IMR-90 (cell line): Measurements from ENCODE around the gene PRKCH. TPM values are rescaled to one million over a fixed set of nuclear protein-coding genes. Genes with fewer than 3 reads are reported as not detected.

ENCODE experiments used
- ATAC-seq: fragments of 200-7000 bp; cut with Tn5 transposase; 2 replicates; pipeline ENCODE4 v1.9.1; 2020; ENCODE audit warnings: low read depth, mild to moderate bottlenecking, moderate library complexity
- BruUV-seq: library from RNA; stranded (reverse); fragments of 400-500 nt; replicated peaks from 2 replicates; lab custom pipeline; 2021; lab: Mats Ljungman, UMichigan
- CTCF ChIA-PET: fragments of 300-600 bp; formaldehyde crosslinking; extraction: SDS; loops from one replicate; lab custom pipeline; 2021; ENCODE audit warnings: antibody characterized with exemption; lab: Yijun Ruan, JAX
- POLR2A ChIA-PET: fragments of 300-600 bp; sonication (Branson Sonifier 250); formaldehyde crosslinking; loops from one replicate; lab custom pipeline; 2022; ENCODE audit warnings: antibody characterized with exemption; ENCODE audit not compliant: unreplicated experiment; lab: Charles Lee
- DNase-seq: peaks from one replicate; pipeline ENCODE4 v3.0.0; 2013
- H2AFZ ChIP-seq: replicated peaks from 2 replicates; pipeline ENCODE3; 2013; ENCODE audit warnings: low read length, mild to moderate bottlenecking; ENCODE audit not compliant: poor library complexity
- H2AK5ac ChIP-seq: 2 replicates; pipeline ENCODE4 v1.6.1; 2013; ENCODE audit warnings: low read depth, low read length, inconsistent platforms
- H2AK9ac ChIP-seq: replicated peaks from 2 replicates; pipeline ENCODE3; 2013; ENCODE audit warnings: mild to moderate bottlenecking, low read depth, low read length, moderate library complexity; ENCODE audit not compliant: poor library complexity
- H2BK120ac ChIP-seq: 2 replicates; pipeline ENCODE4 v1.6.1; 2013; ENCODE audit warnings: low read depth, low read length, inconsistent platforms
- H2BK15ac ChIP-seq: 3 replicates; pipeline ENCODE4 v1.6.1; 2013; ENCODE audit warnings: low read depth, low read length, inconsistent platforms
- H2BK20ac ChIP-seq: 2 replicates; pipeline ENCODE4 v1.6.1; 2013; ENCODE audit warnings: low read depth, mild to moderate bottlenecking, inconsistent platforms, low read length, moderate library complexity
- H2BK5ac ChIP-seq: 2 replicates; pipeline ENCODE4 v1.6.1; 2013; ENCODE audit warnings: mild to moderate bottlenecking, low read depth, low read length, inconsistent platforms; ENCODE audit not compliant: poor library complexity, severe bottlenecking
- H3K14ac ChIP-seq: replicated peaks from 2 replicates; pipeline ENCODE4 v1.6.1; 2013; ENCODE audit warnings: low read depth, low read length, inconsistent platforms
- H3K18ac ChIP-seq: 2 replicates; pipeline ENCODE4 v1.6.1; 2013; ENCODE audit warnings: low read depth, low read length, control low read depth
- H3K23ac ChIP-seq: 2 replicates; pipeline ENCODE4 v1.6.1; 2013; ENCODE audit warnings: low read depth, low read length, inconsistent platforms
- H3K27ac ChIP-seq: 2 replicates; pipeline ENCODE4 v1.5.1; 2013; ENCODE audit warnings: mild to moderate bottlenecking, control low read depth, low read length; ENCODE audit not compliant: insufficient read depth
- H3K27me3 ChIP-seq: 2 replicates; pipeline ENCODE4 v1.6.1; 2013; ENCODE audit warnings: low read length; ENCODE audit not compliant: control insufficient read depth, insufficient read depth
- H3K36me3 ChIP-seq: 2 replicates; pipeline ENCODE4 v1.6.1; 2013; ENCODE audit warnings: low read length, mixed read lengths; ENCODE audit not compliant: control insufficient read depth, insufficient read depth
- H3K4ac ChIP-seq: 2 replicates; pipeline ENCODE4 v1.6.1; 2013; ENCODE audit warnings: low read depth, low read length, inconsistent platforms
- H3K4me1 ChIP-seq: 2 replicates; pipeline ENCODE4 v1.6.1; 2013; ENCODE audit warnings: low read length, mixed read lengths; ENCODE audit not compliant: control insufficient read depth, insufficient read depth
- H3K4me2 ChIP-seq: 2 replicates; pipeline ENCODE4 v1.6.1; 2013; ENCODE audit warnings: low read depth, mild to moderate bottlenecking, control low read depth, low read length, moderate library complexity
- H3K4me3 ChIP-seq: 2 replicates; pipeline ENCODE4 v1.5.1; 2013; ENCODE audit warnings: low read depth, mild to moderate bottlenecking, control low read depth, low read length, moderate library complexity; ENCODE audit not compliant: insufficient read depth
- H3K56ac ChIP-seq: 2 replicates; pipeline ENCODE4 v1.6.1; 2013; ENCODE audit warnings: low read length, inconsistent platforms; ENCODE audit not compliant: insufficient read depth; ENCODE audit errors: extremely low read depth
- H3K79me1 ChIP-seq, 2 experiments: 2 replicates each; pipeline ENCODE4 v1.6.1; 2013; ENCODE audit warnings: low read length in 2 of 2, inconsistent platforms in 1 of 2, low read depth in 1 of 2
- H3K9ac ChIP-seq: 2 replicates; pipeline ENCODE4 v1.6.1; 2013; ENCODE audit warnings: low read depth, low read length, control low read depth
- H3K9me1 ChIP-seq: 2 replicates; pipeline ENCODE4 v1.6.1; 2013; ENCODE audit warnings: low read length, inconsistent platforms; ENCODE audit not compliant: insufficient read depth
- H3K9me3 ChIP-seq: 2 replicates; pipeline ENCODE4 v1.6.1; 2013; ENCODE audit warnings: low read length; ENCODE audit not compliant: control insufficient read depth, insufficient read depth
- H4K20me1 ChIP-seq: 2 replicates; pipeline ENCODE4 v1.6.1; 2013; ENCODE audit warnings: low read length, inconsistent platforms; ENCODE audit not compliant: insufficient read depth
- H4K5ac ChIP-seq: 2 replicates; pipeline ENCODE4 v1.6.1; 2013; ENCODE audit warnings: mild to moderate bottlenecking, low read depth, low read length, control low read depth
- H4K8ac ChIP-seq, 2 experiments: 2 replicates each; pipeline ENCODE4 v1.6.1; 2013; ENCODE audit warnings: low read depth in 2 of 2, low read length in 2 of 2, control low read depth in 1 of 2, inconsistent platforms in 1 of 2
- H4K91ac ChIP-seq: 2 replicates; pipeline ENCODE4 v1.6.1; 2013; ENCODE audit warnings: low read depth, low read length, inconsistent platforms; ENCODE audit not compliant: insufficient read depth
- BHLHE40 ChIP-seq: fragments of 150-350 bp; IDR thresholded peaks from 2 replicates; pipeline ENCODE4 v1.6.1; 2016; ENCODE audit warnings: mild to moderate bottlenecking, low read depth, low read length
- CEBPB ChIP-seq: IDR thresholded peaks from 2 replicates; pipeline ENCODE4 v1.6.1; 2012; ENCODE audit warnings: low read depth, low read length, improper control_type of control experiment
- CHD1 ChIP-seq: IDR thresholded peaks from 2 replicates; pipeline ENCODE4 v1.6.1; 2012; ENCODE audit warnings: low read depth, low read length, improper control_type of control experiment
- FOS ChIP-seq: fragments of 150-350 bp; IDR thresholded peaks from 2 replicates; pipeline ENCODE4 v1.6.1; 2016; ENCODE audit warnings: low read depth, low read length
- MAFK ChIP-seq: IDR thresholded peaks from 2 replicates; pipeline ENCODE4 v1.6.1; 2012; ENCODE audit warnings: low read depth, low read length, improper control_type of control experiment
- MAZ ChIP-seq: IDR thresholded peaks from 2 replicates; pipeline ENCODE4 v1.6.1; 2012; ENCODE audit warnings: low read depth, mild to moderate bottlenecking, low read length, improper control_type of control experiment, moderate library complexity, borderline replicate concordance
- MXI1 ChIP-seq: IDR thresholded peaks from 2 replicates; pipeline ENCODE4 v1.6.1; 2012; ENCODE audit warnings: low read depth, mild to moderate bottlenecking, low read length, moderate library complexity, borderline replicate concordance
- NFE2L2 ChIP-seq: fragments of 150-350 bp; IDR thresholded peaks from 2 replicates; pipeline ENCODE4 v1.6.1; 2016; ENCODE audit warnings: low read depth, mild to moderate bottlenecking, low read length
- POLR2A ChIP-seq: IDR thresholded peaks from 2 replicates; pipeline ENCODE4 v1.6.1; 2012; ENCODE audit warnings: mild to moderate bottlenecking, low read depth, low read length
- RAD21 ChIP-seq: IDR thresholded peaks from 2 replicates; pipeline ENCODE4 v1.6.1; 2012; ENCODE audit warnings: low read length, improper control_type of control experiment
- RCOR1 ChIP-seq: IDR thresholded peaks from 2 replicates; pipeline ENCODE4 v1.6.1; 2012; ENCODE audit warnings: mild to moderate bottlenecking, low read length, improper control_type of control experiment; ENCODE audit not compliant: insufficient replicate concordance
- RFX5 ChIP-seq: IDR thresholded peaks from 2 replicates; pipeline ENCODE4 v1.8.0; 2012; ENCODE audit warnings: low read depth, mild to moderate bottlenecking, low read length, moderate library complexity
- SMC3 ChIP-seq: fragments of 150-350 bp; IDR thresholded peaks from 2 replicates; pipeline ENCODE4 v1.6.1; 2016; ENCODE audit warnings: low read depth, mild to moderate bottlenecking, antibody characterized with exemption, low read length, moderate library complexity
- WGBS, 2 experiments: methylation state at CpG; one replicate each; pipeline versions ENCODE4 v1.1.5 to v1.1.7; 2013; ENCODE audit warnings: missing lambda C conversion rate in 2 of 2; ENCODE audit not compliant: insufficient read length in 1 of 2; ENCODE audit errors: extremely low coverage in 2 of 2; 5-methylcytosine and 5-hydroxymethylcytosine counted together
- dilution Hi-C: fragments of 300-500 bp; cut with HindIII; formaldehyde crosslinking; loops from one replicate; pipeline ENCODE4 v1.14.3; 2018; ENCODE audit warnings: low sequenced_read_pairs; ENCODE audit not compliant: unreplicated experiment
- in situ Hi-C: fragments of 300-500 bp; cut with MboI; formaldehyde crosslinking; loops from 3 replicates; pipeline ENCODE4 v1.14.3; 2019; ENCODE audit warnings: low sequenced_read_pairs, inconsistent platforms, mixed read lengths
- intact Hi-C: fragments of 100-400 bp; cut with micrococcal nuclease; formaldehyde crosslinking; loops from 2 replicates; pipeline ENCODE4 v1.10.0; 2022
- polyA plus RNA-seq, 3 experiments: library from polyadenylated mRNA; depleted of rRNA; stranded (reverse); fragments of >200 nt; gene quantifications; 2 replicates each; pipeline ENCODE4 v1.2.3, GENCODE V29; 2012; ENCODE audit warnings: low replicate concordance in 1 of 3
- total RNA-seq: library from RNA; depleted of rRNA; stranded (reverse); fragments of >200 nt; gene quantifications from 2 replicates; pipeline ENCODE4 v1.2.3, GENCODE V29; 2012
- TF ChIP-seq, protein P1 (sequence below): fragments of 150-350 bp; IDR thresholded peaks from 2 replicates; pipeline ENCODE4 v1.6.1; 2016; ENCODE audit warnings: low read depth, mild to moderate bottlenecking, low read length, moderate library complexity, borderline replicate concordance
- TF ChIP-seq, protein P2 (sequence below): conservative IDR thresholded peaks from 2 replicates; pipeline ENCODE4 v1.5.1; 2012; ENCODE audit warnings: mild to moderate bottlenecking, low read depth, low read length, improper control_type of control experiment
- TF ChIP-seq, protein P3 (sequence below): fragments of 150-350 bp; IDR thresholded peaks from 2 replicates; pipeline ENCODE4 v1.6.1; 2017; ENCODE audit warnings: mild to moderate bottlenecking, antibody characterized with exemption, low read length, low read depth

PRKCH gene
- total and polyA plus RNA-seq, 2 of the 4 experiments (the other 2 are of a cell fraction) = 1.6 to 2.3 TPM

DNA sequence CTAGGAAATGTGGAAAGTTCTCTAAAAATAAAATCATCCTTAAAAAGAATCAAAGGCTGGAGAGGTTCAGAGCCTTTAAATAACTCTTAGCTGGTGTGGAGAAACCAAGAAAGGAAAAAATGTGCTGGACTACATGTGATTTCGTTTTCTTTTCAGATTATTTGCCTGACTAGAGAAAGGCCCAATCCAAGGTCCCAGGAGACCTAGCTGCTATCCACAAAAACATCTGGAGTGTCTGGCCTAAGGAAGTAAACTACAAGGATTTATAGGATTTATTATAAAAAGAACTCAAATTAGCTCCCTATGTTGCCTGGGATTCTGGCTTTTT lies 39.5 kb upstream of the PRKCH start:
- Histone ChIP-seq H3K36me3 (no peaks in the 10 kb centered on the region), H3K56ac (no peak overlapping the region), H3K9ac (no peak overlapping the region), H2AK9ac (no peak overlapping the region), H3K4me3 (no peak overlapping the region), H3K18ac (no peak overlapping the region), H2BK15ac (no peak overlapping the region), H3K23ac (no peak overlapping the region), H3K79me1 (no peaks in the 10 kb centered on the region), H3K4me1 (no peaks in the 10 kb centered on the region), H2BK5ac (no peak overlapping the region), H3K9me1 (no peaks in the 10 kb centered on the region), H3K4ac (no peak overlapping the region), H2BK120ac (no peak overlapping the region), H2AK5ac (no peak overlapping the region), H3K14ac (no peak overlapping the region), H4K5ac (no peak overlapping the region), H2BK20ac (no peak overlapping the region), H3K27ac (no peak overlapping the region), H4K8ac (no peak overlapping the region), H3K9me3 (peaks cover 8% of the 10 kb centered on the region; the same call in 1 of the 2 replicates), H3K4me2 (no peak overlapping the region), H4K91ac (no peak overlapping the region), H4K20me1 (no peaks in the 10 kb centered on the region), H2AFZ (no peak overlapping the region), H3K27me3 (peaks cover 25% of the 10 kb centered on the region)
- DNase-seq (no peak), ATAC-seq (no peak)
- in situ Hi-C loops = loop anchor here (10.0 kb wide), 1 partner anchor 937 kb away; no protein-coding TSS in a partner anchor
- no CpG with 5 or more reads among the region's 1 CpG for WGBS, 2 experiments
- CTCF ChIA-PET = interaction anchor here (0.6 to 0.9 kb wide), 4 partner anchors 12 to 1750 kb away, joined by 3 to 5 read pairs (median 4); no protein-coding TSS in a partner anchor
- TF ChIP-seq, protein P1, sequence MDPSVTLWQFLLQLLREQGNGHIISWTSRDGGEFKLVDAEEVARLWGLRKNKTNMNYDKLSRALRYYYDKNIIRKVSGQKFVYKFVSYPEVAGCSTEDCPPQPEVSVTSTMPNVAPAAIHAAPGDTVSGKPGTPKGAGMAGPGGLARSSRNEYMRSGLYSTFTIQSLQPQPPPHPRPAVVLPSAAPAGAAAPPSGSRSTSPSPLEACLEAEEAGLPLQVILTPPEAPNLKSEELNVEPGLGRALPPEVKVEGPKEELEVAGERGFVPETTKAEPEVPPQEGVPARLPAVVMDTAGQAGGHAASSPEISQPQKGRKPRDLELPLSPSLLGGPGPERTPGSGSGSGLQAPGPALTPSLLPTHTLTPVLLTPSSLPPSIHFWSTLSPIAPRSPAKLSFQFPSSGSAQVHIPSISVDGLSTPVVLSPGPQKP = no peak
- no peak for TF ChIP-seq RFX5
- no peak for TF ChIP-seq MAZ
- no peak for TF ChIP-seq BHLHE40
- no peak for TF ChIP-seq FOS
- TF ChIP-seq NFE2L2 = no peak
- TF ChIP-seq MAFK = no peak
- TF ChIP-seq RAD21 = no peak
- TF ChIP-seq SMC3 = no peak
- TF ChIP-seq POLR2A = no peak
- TF ChIP-seq RCOR1 = no peak
- TF ChIP-seq CHD1 = no peak
- TF ChIP-seq, protein P2, sequence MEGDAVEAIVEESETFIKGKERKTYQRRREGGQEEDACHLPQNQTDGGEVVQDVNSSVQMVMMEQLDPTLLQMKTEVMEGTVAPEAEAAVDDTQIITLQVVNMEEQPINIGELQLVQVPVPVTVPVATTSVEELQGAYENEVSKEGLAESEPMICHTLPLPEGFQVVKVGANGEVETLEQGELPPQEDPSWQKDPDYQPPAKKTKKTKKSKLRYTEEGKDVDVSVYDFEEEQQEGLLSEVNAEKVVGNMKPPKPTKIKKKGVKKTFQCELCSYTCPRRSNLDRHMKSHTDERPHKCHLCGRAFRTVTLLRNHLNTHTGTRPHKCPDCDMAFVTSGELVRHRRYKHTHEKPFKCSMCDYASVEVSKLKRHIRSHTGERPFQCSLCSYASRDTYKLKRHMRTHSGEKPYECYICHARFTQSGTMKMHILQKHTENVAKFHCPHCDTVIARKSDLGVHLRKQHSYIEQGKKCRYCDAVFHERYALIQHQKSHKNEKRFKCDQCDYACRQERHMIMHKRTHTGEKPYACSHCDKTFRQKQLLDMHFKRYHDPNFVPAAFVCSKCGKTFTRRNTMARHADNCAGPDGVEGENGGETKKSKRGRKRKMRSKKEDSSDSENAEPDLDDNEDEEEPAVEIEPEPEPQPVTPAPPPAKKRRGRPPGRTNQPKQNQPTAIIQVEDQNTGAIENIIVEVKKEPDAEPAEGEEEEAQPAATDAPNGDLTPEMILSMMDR = no peak
- no peak for TF ChIP-seq CEBPB
- TF ChIP-seq MXI1 = no peak
- TF ChIP-seq, protein P3, sequence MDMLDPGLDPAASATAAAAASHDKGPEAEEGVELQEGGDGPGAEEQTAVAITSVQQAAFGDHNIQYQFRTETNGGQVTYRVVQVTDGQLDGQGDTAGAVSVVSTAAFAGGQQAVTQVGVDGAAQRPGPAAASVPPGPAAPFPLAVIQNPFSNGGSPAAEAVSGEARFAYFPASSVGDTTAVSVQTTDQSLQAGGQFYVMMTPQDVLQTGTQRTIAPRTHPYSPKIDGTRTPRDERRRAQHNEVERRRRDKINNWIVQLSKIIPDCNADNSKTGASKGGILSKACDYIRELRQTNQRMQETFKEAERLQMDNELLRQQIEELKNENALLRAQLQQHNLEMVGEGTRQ = no peak
- POLR2A ChIA-PET = interaction anchor here (0.6 to 0.8 kb wide), 3 partner anchors 38 to 315 kb away, joined by 4 to 14 read pairs (median 8); partner anchors contain the start of gene SLC38A6
- dilution Hi-C loops = no loop called here
- BruUV-seq = no TSS peak
- intact Hi-C loops = no loop called here
